HG03064 (cell line): ENCODE results near the gene SCD.

ENCODE experiments used
- ATAC-seq: cut with Tn5 transposase; IDR thresholded peaks from one replicate; pipeline ENCODE4 v1.9.1; 2021; ENCODE audit warnings: low read depth; ENCODE audit not compliant: unreplicated experiment

SCD gene

DNA sequence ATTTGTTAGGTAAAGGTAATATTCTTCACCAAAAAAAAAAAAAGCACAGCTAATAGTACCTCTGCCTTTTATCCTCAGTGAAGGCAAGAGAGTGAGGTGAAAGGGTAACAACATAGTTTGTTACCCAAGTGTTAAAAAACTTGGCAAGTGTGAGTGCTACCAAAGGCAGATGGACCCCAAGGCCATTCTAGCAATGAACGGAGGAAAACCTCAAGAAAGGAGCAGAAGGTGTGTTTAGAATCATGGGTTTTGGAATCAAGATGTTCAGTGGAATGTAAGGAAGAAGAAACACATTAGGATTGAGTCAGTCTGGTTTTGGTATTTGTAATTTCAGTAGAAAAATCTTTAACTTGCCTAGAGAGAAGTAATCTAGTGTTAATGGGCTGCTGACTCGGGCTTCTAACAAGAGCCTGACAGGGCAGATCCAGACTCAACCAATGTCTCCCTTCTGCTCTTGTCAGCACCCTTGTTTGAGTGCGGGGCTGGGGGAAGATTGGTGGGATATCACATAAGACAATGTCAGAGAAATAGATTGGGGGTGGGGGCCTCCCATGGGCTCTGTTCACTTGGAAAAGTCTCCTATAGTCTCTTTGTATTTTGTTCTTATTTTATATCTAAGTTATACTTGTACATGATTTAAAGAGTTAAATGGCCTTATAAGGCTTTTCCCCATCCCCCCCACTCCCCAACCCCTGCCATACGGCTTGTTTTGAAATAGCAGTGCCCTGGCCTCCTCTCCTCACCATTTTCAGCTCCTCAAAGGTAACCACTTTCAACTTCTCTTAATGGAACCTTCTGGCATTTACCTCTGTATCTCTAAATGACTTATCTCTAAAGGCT lies 44.4 kb downstream of the SCD start:
- no peak for ATAC-seq

GRCh38 chr10:100392686-100393003 lies 45.6 kb downstream of the SCD start:
- ATAC-seq, result no peak

GRCh38 chr10:100395626-100396025 lies 48.6 kb downstream of the SCD start:
- no peak for ATAC-seq

DNA sequence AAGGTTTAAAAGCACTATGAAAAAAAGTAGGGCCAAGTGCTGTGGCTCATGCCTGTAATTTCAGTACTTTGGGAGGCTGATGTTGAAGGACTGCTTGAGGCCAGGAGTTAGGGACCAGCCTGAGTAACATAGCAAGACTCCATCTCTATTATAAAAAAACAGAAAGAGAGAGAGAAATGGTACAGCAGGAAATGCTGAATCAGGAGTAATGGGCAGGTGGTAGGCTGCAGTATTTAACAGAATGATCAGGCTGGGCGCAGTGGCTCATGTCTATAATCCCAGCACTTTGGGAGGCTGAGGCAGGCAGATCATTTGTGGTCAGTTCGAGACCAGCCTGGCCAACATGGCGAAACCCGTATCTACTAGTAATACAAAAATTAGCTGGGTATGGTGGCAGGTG lies 49.6 kb downstream of the SCD start:
- ATAC-seq, result no peak

- ATAC-seq, result no peak
Observed at GRCh38 chr10:100401631-100402328, 54.7 kb downstream of the SCD start.

- ATAC-seq, result no peak
Observed at GRCh38 chr10:100403734-100404133, 56.7 kb downstream of the SCD start.

DNA sequence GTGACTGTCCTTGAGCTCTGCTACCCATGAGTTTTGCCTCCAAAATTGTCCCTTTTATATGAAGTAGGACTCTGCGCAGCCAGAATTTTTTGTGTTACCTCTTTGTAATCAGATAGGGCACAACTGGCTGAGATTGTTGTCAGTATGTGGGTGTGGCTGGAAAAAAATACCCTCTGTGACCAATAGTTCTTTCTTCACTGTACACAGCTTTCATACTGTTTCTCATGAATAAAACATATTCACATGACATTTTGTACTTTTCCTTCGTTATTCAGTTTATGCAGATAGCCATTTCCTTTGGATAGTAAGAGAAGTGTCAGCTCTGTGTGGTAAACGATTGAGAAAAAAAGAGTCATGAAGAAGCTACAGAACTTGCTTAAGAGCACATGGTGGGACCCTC lies 66.1 kb downstream of the SCD start:
- no peak for ATAC-seq
